ENCODE data around the gene P2RY6.

- no peak for TF ChIP-seq GATA3 (IDR thresholded peaks at IDR 0.05; ENCODE audit: low read depth, low read length)
- no peak for TF ChIP-seq GATA2 (IDR thresholded peaks at IDR 0.05; ENCODE audit: low read depth, low read length)
Observed at GRCh38 chr11:73274722-73275380, 2.7 kb downstream of the P2RY6 start.

Measured in SH-SY5Y (cell line).